Measurements from ENCODE around the gene RPS6KA2.

GRCh38 chr6:166603043-166603690 is 23.9 kb downstream of the RPS6KA2 start:
- TF ChIP-seq POLR2AphosphoS5 (IDR thresholded peaks at IDR 0.05; ENCODE audit: insufficient read depth, low read depth, low read length) (no peak), GATA2 (IDR thresholded peaks at IDR 0.05; ENCODE audit: insufficient read depth, insufficient read length, low read depth, low read length) (no peak), CTCF (IDR thresholded peaks at IDR 0.05; ENCODE audit: extremely low read depth in 1 of 2, insufficient read depth in 1 of 2, low read depth in 1 of 2, low read length in 2 of 2) (no peak), EZH2 (IDR thresholded peaks at IDR 0.05; ENCODE audit: borderline replicate concordance, low read depth, low read length, severe bottlenecking) (no peak), FOS (IDR thresholded peaks at IDR 0.05; ENCODE audit: borderline replicate concordance, insufficient read depth, low read length) (no peak), JUN (IDR thresholded peaks at IDR 0.05; ENCODE audit: borderline replicate concordance, insufficient read depth, insufficient read length, low read depth) (no peak)

All from endothelial cell of umbilical vein (primary cell).